HCT116 (cell line): Measurements from ENCODE around the gene CLCN3. TPM values are rescaled to one million over a fixed set of nuclear protein-coding genes. Genes with fewer than 3 reads are reported as not detected.

ENCODE experiments used
- ATAC-seq: fragments of 200-7000 bp; cut with Tn5 transposase; 2 replicates; pipeline ENCODE4 v1.9.1; 2020; ENCODE audit warnings: mild to moderate bottlenecking, moderate library complexity
- BruUV-seq: library from RNA; stranded (reverse); fragments of 400-500 nt; replicated peaks from 2 replicates; lab custom pipeline; 2021; lab: Mats Ljungman, UMichigan
- CTCF ChIA-PET: fragments of 300-600 bp; sonication (Branson Sonifier 250); formaldehyde crosslinking; loops from one replicate; lab custom pipeline; 2021; ENCODE audit warnings: antibody characterized with exemption; lab: Charles Lee
- POLR2A ChIA-PET: fragments of 300-600, 350-600 bp; sonication (Branson Sonifier 250); formaldehyde crosslinking; loops from one replicate; lab custom pipeline; 2021; ENCODE audit warnings: antibody characterized with exemption; lab: Charles Lee
- RAD21 ChIA-PET, 2 experiments: fragments of 300-600 bp; sonication (Branson Sonifier 250); formaldehyde crosslinking; loops; one replicate each; lab custom pipeline; 2023; ENCODE audit warnings: low total read pairs in 2 of 2; ENCODE audit not compliant: uncharacterized antibody in 2 of 2, unreplicated experiment in 2 of 2, low non-redundant PET in 1 of 2; lab: Charles Lee
- DNase-seq: peaks from one replicate; pipeline ENCODE4 v3.0.0-alpha.2; 2010; ENCODE audit warnings: low read depth, low spot score
- H2AFZ ChIP-seq: fragments of 200-600 bp; shearing (Covaris generic), sonication (generic); 2 replicates; pipeline ENCODE4 v1.6.1; 2017; ENCODE audit warnings: low read depth, mixed run types, mixed read lengths, antibody characterized with exemption, low read length; ENCODE audit not compliant: poor library complexity, severe bottlenecking
- H3K27ac ChIP-seq: 2 replicates; pipeline ENCODE4 v1.5.1; 2012; ENCODE audit warnings: low read depth, low read length
- H3K27me3 ChIP-seq: fragments of 200-600 bp; sonication (generic); 2 replicates; pipeline ENCODE4 v1.6.1; 2016; ENCODE audit warnings: mixed run types, low read length, mixed read lengths; ENCODE audit not compliant: insufficient read depth
- H3K36me3 ChIP-seq, 2 experiments: fragments of 200-500 bp in 1 of 2; fragments of 200-600 bp in 1 of 2; sonication (Bioruptor generic) in 1 of 2; sonication (generic) in 1 of 2; 2 replicates each; pipeline versions ENCODE4 v1.5.1 to v1.6.1; 2014 to 2016; ENCODE audit warnings: low read length in 2 of 2, inconsistent platforms in 1 of 2, mixed read lengths in 1 of 2, mixed run types in 1 of 2; ENCODE audit not compliant: insufficient read depth in 2 of 2, control insufficient read depth in 1 of 2
- H3K4me1 ChIP-seq, 2 experiments: fragments of 200-600 bp in 1 of 2; sonication (generic) in 1 of 2; 2 replicates each; pipeline versions ENCODE4 v1.5.1 to v1.6.1; 2012 to 2017; ENCODE audit warnings: low read length in 2 of 2, inconsistent platforms in 1 of 2, mild to moderate bottlenecking in 1 of 2, mixed read lengths in 1 of 2, mixed run types in 1 of 2, moderate library complexity in 1 of 2; ENCODE audit not compliant: insufficient read depth in 2 of 2, control insufficient read depth in 1 of 2
- H3K4me2 ChIP-seq: fragments of 200-600 bp; sonication (generic); 2 replicates; pipeline ENCODE4 v1.6.1; 2017; ENCODE audit warnings: mixed run types, low read length, mixed read lengths
- H3K4me3 ChIP-seq, 2 experiments: fragments of 200-600 bp in 1 of 2; sonication (generic) in 1 of 2; replicated peaks in 1 of 2; 2 replicates each; pipeline ENCODE4 v1.5.1; 2011 to 2016; ENCODE audit warnings: low read length in 2 of 2, control low read depth in 1 of 2, low read depth in 1 of 2, mild to moderate bottlenecking in 1 of 2, mixed read lengths in 1 of 2, mixed run types in 1 of 2
- H3K79me2 ChIP-seq: fragments of 200-600 bp; sonication (generic); 2 replicates; pipeline ENCODE4 v1.6.1; 2017; ENCODE audit warnings: mild to moderate bottlenecking, mixed run types, low read length, moderate library complexity, mixed read lengths; ENCODE audit not compliant: insufficient read depth
- H3K9ac ChIP-seq: fragments of 200-600 bp; sonication (generic); 2 replicates; pipeline ENCODE4 v1.6.1; 2016; ENCODE audit warnings: low read length, mixed read lengths
- H3K9me2 ChIP-seq: fragments of 200-600 bp; sonication (generic), shearing (Covaris generic); 2 replicates; pipeline ENCODE4 v1.6.1; 2017; ENCODE audit warnings: mixed run types, mild to moderate bottlenecking, moderate library complexity; ENCODE audit not compliant: insufficient read depth
- H3K9me3 ChIP-seq, 2 experiments: fragments of 200-500 bp in 1 of 2; fragments of 200-600 bp in 1 of 2; sonication (Bioruptor generic) in 1 of 2; sonication (generic) in 1 of 2; 2 replicates each; pipeline ENCODE4 v1.6.1; 2014 to 2017; ENCODE audit warnings: low read length in 2 of 2, mixed read lengths in 2 of 2, inconsistent platforms in 1 of 2, low read depth in 1 of 2, mild to moderate bottlenecking in 1 of 2, mixed run types in 1 of 2, moderate library complexity in 1 of 2; ENCODE audit not compliant: control insufficient read depth in 1 of 2, insufficient read depth in 1 of 2
- H4K20me1 ChIP-seq: fragments of 200-600 bp; sonication (generic), shearing (Covaris generic); 2 replicates; pipeline ENCODE4 v1.6.1; 2017; ENCODE audit warnings: mixed run types, mild to moderate bottlenecking, moderate library complexity; ENCODE audit not compliant: insufficient read depth
- ATF3 ChIP-seq: IDR thresholded peaks from 2 replicates; pipeline ENCODE4 v1.6.1; 2012
- CBX3 ChIP-seq: IDR thresholded peaks from 2 replicates; pipeline ENCODE4 v1.6.1; 2012; ENCODE audit warnings: low read depth
- CEBPB ChIP-seq: IDR thresholded peaks from 2 replicates; pipeline ENCODE4 v1.6.1; 2012; ENCODE audit warnings: low read depth
- EGR1 ChIP-seq: IDR thresholded peaks from 2 replicates; pipeline ENCODE4 v1.6.1; 2012; ENCODE audit warnings: low read depth
- ELF1 ChIP-seq: IDR thresholded peaks from 2 replicates; pipeline ENCODE4 v1.6.1; 2012; ENCODE audit warnings: low read depth, borderline replicate concordance
- FOSL1 ChIP-seq: IDR thresholded peaks from 2 replicates; pipeline ENCODE4 v1.6.1; 2012; ENCODE audit warnings: low read depth
- JUND ChIP-seq: IDR thresholded peaks from 2 replicates; pipeline ENCODE4 v1.6.1; 2012
- SIN3A ChIP-seq: IDR thresholded peaks from 2 replicates; pipeline ENCODE4 v1.6.1; 2012; ENCODE audit warnings: low read depth
- SP1 ChIP-seq: IDR thresholded peaks from 2 replicates; pipeline ENCODE4 v1.6.1; 2012; ENCODE audit warnings: low read depth
- ZBTB33 ChIP-seq: IDR thresholded peaks from 2 replicates; pipeline ENCODE4 v1.6.1; 2011; ENCODE audit warnings: mild to moderate bottlenecking, low read length, moderate library complexity; ENCODE audit not compliant: insufficient replicate concordance; ENCODE audit errors: extremely low read depth
- ZFX ChIP-seq: fragments of 450-650 bp; IDR thresholded peaks from 2 replicates; pipeline ENCODE4 v1.6.1; 2017
- ZNF274 ChIP-seq: fragments of 200-500 bp; sonication (Bioruptor generic); IDR thresholded peaks from 2 replicates; pipeline ENCODE4 v1.6.1; 2014; ENCODE audit warnings: mild to moderate bottlenecking, low read depth, low read length, inconsistent platforms
- intact Hi-C: fragments of 100-400 bp; cut with micrococcal nuclease; formaldehyde crosslinking; loops from 2 replicates; pipeline ENCODE4 v1.10.0; 2022
- total RNA-seq: library from RNA; stranded (reverse); gene quantifications from one replicate; pipeline ENCODE4 v1.2.1, GENCODE V29; 2021; ENCODE audit not compliant: unreplicated experiment

The CLCN3 gene
- total RNA-seq, 1 experiment from 2014 or later: 60.4 TPM

GRCh38 chr4:169594560-169595195 is 25.7 kb upstream of the CLCN3 start:
- Histone ChIP-seq H3K9me3 (no peaks in the 10 kb centered on the region), H3K27me3 (no peaks in the 10 kb centered on the region), H3K4me3 (no peak overlapping the region), H4K20me1 (no peaks in the 10 kb centered on the region), H3K79me2 (no peaks in the 10 kb centered on the region), H3K9me2 (no peaks in the 10 kb centered on the region), H3K27ac (no peak overlapping the region), H3K4me1 (no peaks in the 10 kb centered on the region), H3K9ac (no peak overlapping the region), H3K36me3 (peaks cover 0 to 2% of the 10 kb centered on the region in 2 experiments; a peak in 1 of 4 replicates), H2AFZ (no peak overlapping the region), H3K4me2 (no peak overlapping the region)
- ChIA-PET POLR2A (no interaction called here), RAD21 (no interaction called here), CTCF (interaction anchor here (1.2 kb wide), 1 partner anchor 28 kb away, joined by 5 read pairs; no protein-coding TSS in a partner anchor)
- DNase-seq (no peak), ATAC-seq (no peak)
- intact Hi-C loops: no loop called here
- no TSS peak for BruUV-seq
- TF ChIP-seq EGR1: no peak
- TF ChIP-seq FOSL1: no peak
- TF ChIP-seq CEBPB: no peak
- TF ChIP-seq ZBTB33: no peak

- H3K79me2 ChIP-seq: peaks cover 8% of the 10 kb centered on the region
- no peak overlapping the region for H2AFZ ChIP-seq
- ChIA-PET CTCF (no interaction called here), RAD21 (no interaction called here)
- no peak overlapping the region for H3K9ac ChIP-seq
- no peaks in the 10 kb centered on the region for H4K20me1 ChIP-seq
- peaks cover 7 to 13% of the 10 kb centered on the region in 2 experiments; a peak in 3 of 4 replicates for H3K4me1 ChIP-seq
- DNase-seq (no peak), ATAC-seq (no peak)
- peaks cover 6 to 10% of the 10 kb centered on the region in 2 experiments; a peak in 2 of 4 replicates for H3K36me3 ChIP-seq
- TF ChIP-seq ZBTB33 (no peak), ELF1 (no peak), FOSL1 (no peak), ZFX (no peak), ZNF274 (no peak), SIN3A (no peak), CBX3 (no peak), JUND (no peak), ATF3 (no peak), SP1 (no peak)
- TF ChIP-seq, all 23 proteins: peak for 0
- BruUV-seq: no TSS peak
- no peaks in the 10 kb centered on the region for H3K9me3 ChIP-seq
- H3K27me3 ChIP-seq: no peaks in the 10 kb centered on the region
- H3K4me3 ChIP-seq: no peak overlapping the region
- intact Hi-C loops: no loop called here
- H3K4me2 ChIP-seq: no peak overlapping the region
- no peak overlapping the region for H3K27ac ChIP-seq
- H3K9me2 ChIP-seq: no peaks in the 10 kb centered on the region
- POLR2A ChIA-PET: no interaction called here
Measured at GRCh38 chr4:169601016-169601771, 19.2 kb upstream of the CLCN3 start.
